H1 (cell line): ENCODE measurements around the gene WNK2. TPM values are rescaled to one million over a fixed set of nuclear protein-coding genes. Genes with fewer than 3 reads are reported as not detected.

Experiments
- CTCF ChIA-PET: fragments of 300-600 bp; sonication (Branson Sonifier 250); formaldehyde crosslinking; loops from one replicate; lab custom pipeline; 2021; ENCODE audit not compliant: partially characterized antibody; lab: Charles Lee
- POLR2A ChIA-PET: fragments of 300-600 bp; sonication (Branson Sonifier 250); formaldehyde crosslinking; loops from one replicate; lab custom pipeline; 2021; ENCODE audit warnings: inconsistent platforms; ENCODE audit not compliant: partially characterized antibody; lab: Charles Lee
- DNase-seq, 2 experiments: peaks; one replicate each; pipeline versions ENCODE4 v3.0.0 to v3.0.0-alpha.2; 2010 to 2022; ENCODE audit warnings: low spot score in 2 of 2, low read depth in 1 of 2, mixed read lengths in 1 of 2
- FAIRE-seq: peaks from 2 replicates; lab custom pipeline; 2011; peaks lifted over from hg19 to GRCh38; lab: Jason Lieb, UNC
- H2AFZ ChIP-seq: 2 replicates; pipeline ENCODE4 v1.8.1; 2012; ENCODE audit warnings: low read length, inconsistent platforms
- H2AK5ac ChIP-seq: 2 replicates; pipeline ENCODE4 v1.6.1; 2013; ENCODE audit warnings: low read depth, low read length
- H2BK120ac ChIP-seq: replicated peaks from 2 replicates; pipeline ENCODE3; 2013; ENCODE audit warnings: low read depth, low read length, inconsistent platforms
- H2BK12ac ChIP-seq: 2 replicates; pipeline ENCODE4 v1.6.1; 2013; ENCODE audit warnings: low read depth, low read length
- H2BK15ac ChIP-seq: 2 replicates; pipeline ENCODE4 v1.6.1; 2013; ENCODE audit warnings: low read length
- H2BK20ac ChIP-seq: 2 replicates; pipeline ENCODE4 v1.6.1; 2013; ENCODE audit warnings: low read length
- H2BK5ac ChIP-seq: 2 replicates; pipeline ENCODE4 v1.6.1; 2013; ENCODE audit warnings: low read depth, low read length
- H3K14ac ChIP-seq: 2 replicates; pipeline ENCODE4 v1.6.1; 2013; ENCODE audit warnings: inconsistent platforms; ENCODE audit not compliant: insufficient read length
- H3K18ac ChIP-seq: 2 replicates; pipeline ENCODE4 v1.6.1; 2013; ENCODE audit warnings: low read length; ENCODE audit errors: extremely low read depth
- H3K23ac ChIP-seq: 2 replicates; pipeline ENCODE4 v1.6.1; 2013; ENCODE audit warnings: inconsistent platforms; ENCODE audit not compliant: insufficient read length
- H3K23me2 ChIP-seq: 2 replicates; pipeline ENCODE4 v1.6.1; 2013; ENCODE audit warnings: low read depth, low read length
- H3K27ac ChIP-seq: 2 replicates; pipeline ENCODE4 v1.6.1; 2011; ENCODE audit warnings: low read depth, low read length, inconsistent platforms
- H3K27me3 ChIP-seq, 4 experiments: replicated peaks in 1 of 4; 1 replicate in 1 of 4; 2 replicates in 3 of 4; pipeline versions ENCODE4 v1.6.1 to v1.8.1; 2011 to 2013; ENCODE audit warnings: low read length in 3 of 4, mild to moderate bottlenecking in 3 of 4, inconsistent platforms in 2 of 4, mixed read lengths in 2 of 4, moderate library complexity in 1 of 4; ENCODE audit not compliant: control insufficient read depth in 3 of 4, insufficient read depth in 3 of 4; ENCODE audit errors: extremely low read depth in 1 of 4
- H3K36me3 ChIP-seq, 4 experiments: 2 replicates each; pipeline versions ENCODE4 v1.6.1 to v1.8.1; 2011 to 2013; ENCODE audit warnings: mild to moderate bottlenecking in 4 of 4, low read length in 3 of 4, moderate library complexity in 2 of 4, control low read depth in 1 of 4, inconsistent platforms in 1 of 4; ENCODE audit not compliant: insufficient read depth in 4 of 4, control insufficient read depth in 2 of 4
- H3K4ac ChIP-seq: replicated peaks from 2 replicates; pipeline ENCODE3; 2013; ENCODE audit warnings: low read length, low read depth, mixed read lengths, inconsistent platforms; ENCODE audit not compliant: insufficient read length
- H3K4me1 ChIP-seq, 4 experiments: replicated peaks in 1 of 4; 1 replicate in 1 of 4; 2 replicates in 3 of 4; pipeline versions ENCODE4 v1.6.1 to v1.8.1; 2011 to 2013; ENCODE audit warnings: low read length in 3 of 4, inconsistent platforms in 2 of 4, mixed read lengths in 1 of 4; ENCODE audit not compliant: insufficient read depth in 4 of 4, control insufficient read depth in 3 of 4
- H3K4me2 ChIP-seq, 2 experiments: 2 replicates each; pipeline versions ENCODE4 v1.6.1 to v1.8.1; 2011 to 2013; ENCODE audit warnings: low read depth in 2 of 2, low read length in 2 of 2, control low read depth in 1 of 2, inconsistent platforms in 1 of 2, mild to moderate bottlenecking in 1 of 2; ENCODE audit not compliant: insufficient read depth in 1 of 2
- H3K4me3 ChIP-seq, 4 experiments: fragments of 200-600, 300-600 bp in 1 of 4; sonication (generic), shearing (Covaris generic), sonication (Bioruptor Twin) in 1 of 4; 2 replicates each; pipeline versions ENCODE4 v1.5.1 to v1.8.1; 2011 to 2016; ENCODE audit warnings: low read length in 4 of 4, low read depth in 3 of 4, control low read depth in 2 of 4, inconsistent platforms in 2 of 4, mild to moderate bottlenecking in 2 of 4, mixed read lengths in 1 of 4, moderate library complexity in 1 of 4; ENCODE audit not compliant: insufficient read depth in 2 of 4; ENCODE audit errors: extremely low read depth in 1 of 4
- H3K56ac ChIP-seq: replicated peaks from 2 replicates; pipeline ENCODE3; 2013; ENCODE audit warnings: low read depth, mild to moderate bottlenecking, mixed read lengths, low read length, inconsistent platforms; ENCODE audit not compliant: insufficient read length
- H3K79me1 ChIP-seq: 2 replicates; pipeline ENCODE4 v1.6.1; 2013; ENCODE audit warnings: low read depth, low read length, control low read depth
- H3K79me2 ChIP-seq, 2 experiments: 2 replicates each; pipeline versions ENCODE4 v1.6.1 to v1.8.1; 2012 to 2013; ENCODE audit warnings: low read length in 2 of 2, mild to moderate bottlenecking in 2 of 2, inconsistent platforms in 1 of 2; ENCODE audit not compliant: insufficient read depth in 2 of 2, control insufficient read depth in 1 of 2
- H3K9ac ChIP-seq, 4 experiments: replicated peaks in 1 of 4; 1 replicate in 1 of 4; 2 replicates in 3 of 4; pipeline versions ENCODE4 v1.6.1 to v1.8.1; 2011 to 2013; ENCODE audit warnings: low read depth in 3 of 4, low read length in 3 of 4, control low read depth in 2 of 4, mild to moderate bottlenecking in 2 of 4, moderate library complexity in 2 of 4, inconsistent platforms in 1 of 4; ENCODE audit errors: extremely low read depth in 1 of 4
- H3K9me3 ChIP-seq, 2 experiments: 2 replicates each; pipeline versions ENCODE4 v1.6.1 to v1.8.1; 2012 to 2013; ENCODE audit warnings: mild to moderate bottlenecking in 2 of 2, moderate library complexity in 2 of 2, control low read depth in 1 of 2, inconsistent platforms in 1 of 2, low read depth in 1 of 2, low read length in 1 of 2, mixed read lengths in 1 of 2; ENCODE audit not compliant: insufficient read depth in 2 of 2
- H4K20me1 ChIP-seq, 2 experiments: replicated peaks in 1 of 2; 2 replicates each; pipeline versions ENCODE3 to v1.8.1; 2011 to 2013; ENCODE audit warnings: inconsistent platforms in 2 of 2, low read length in 2 of 2, mild to moderate bottlenecking in 1 of 2; ENCODE audit not compliant: insufficient read depth in 2 of 2, control insufficient read depth in 1 of 2
- H4K5ac ChIP-seq: 2 replicates; pipeline ENCODE4 v1.6.1; 2013; ENCODE audit warnings: low read length, low read depth, mixed read lengths, inconsistent platforms; ENCODE audit not compliant: insufficient read length
- H4K8ac ChIP-seq: 2 replicates; pipeline ENCODE4 v1.8.0; 2013; ENCODE audit warnings: mild to moderate bottlenecking, moderate library complexity, low read length, inconsistent platforms; ENCODE audit not compliant: insufficient read depth; ENCODE audit errors: extremely low read depth
- H4K91ac ChIP-seq: replicated peaks from 2 replicates; pipeline ENCODE3; 2013; ENCODE audit warnings: low read length, mixed read lengths, inconsistent platforms; ENCODE audit not compliant: insufficient read length
- ASH2L ChIP-seq: fragments of 200-600, 300-600 bp; sonication (generic); IDR thresholded peaks from one replicate; pipeline ENCODE4 v1.7.1; 2017; ENCODE audit warnings: low read length
- CBX5 ChIP-seq: fragments of 300-800, 300-1000 bp; sonication (generic); IDR thresholded peaks from 2 replicates; pipeline ENCODE4 v1.7.1; 2016; ENCODE audit warnings: antibody characterized with exemption, low read length, low read depth
- EZH2 ChIP-seq: fragments of 200-600 bp; sonication (generic); IDR thresholded peaks from 2 replicates; pipeline ENCODE4 v1.7.1; 2012; ENCODE audit warnings: low read depth, mild to moderate bottlenecking, moderate library complexity, low read length, inconsistent platforms; ENCODE audit not compliant: severe bottlenecking
- SP2 ChIP-seq: IDR thresholded peaks from 2 replicates; pipeline ENCODE4 v1.6.1; 2012; ENCODE audit warnings: mild to moderate bottlenecking, low read length, inconsistent platforms
- polyA plus RNA-seq, 7 experiments: library from polyadenylated mRNA; depleted of rRNA in 3 of 7; stranded (reverse) in 5 of 7; unstranded in 2 of 7; fragments of >200 nt in 5 of 7; fragments of 200-250 nt in 2 of 7; gene quantifications; 1 replicate in 5 of 7; 2 replicates in 1 of 7; 4 replicates in 1 of 7; pipeline versions ENCODE4 v1.2.1 to v1.2.3, GENCODE V29; 2011 to 2013; ENCODE audit warnings: missing spikeins in 2 of 7, mixed read lengths in 2 of 7
- total RNA-seq: library from RNA; stranded (reverse); fragmentation: NEBNext Ultra II Directional; extraction: Animal tissue kit (Norgen Biotek cat#: 25700); gene quantifications from 2 replicates; pipeline ENCODE4 v1.2.1, GENCODE V29; 2021

WNK2 gene
- total and polyA plus RNA-seq, 2 of the 8 experiments (the other 6 are each of a cell fraction or from before 2014, with no cell fraction given) = 12.0 to 87.2 TPM

DNA sequence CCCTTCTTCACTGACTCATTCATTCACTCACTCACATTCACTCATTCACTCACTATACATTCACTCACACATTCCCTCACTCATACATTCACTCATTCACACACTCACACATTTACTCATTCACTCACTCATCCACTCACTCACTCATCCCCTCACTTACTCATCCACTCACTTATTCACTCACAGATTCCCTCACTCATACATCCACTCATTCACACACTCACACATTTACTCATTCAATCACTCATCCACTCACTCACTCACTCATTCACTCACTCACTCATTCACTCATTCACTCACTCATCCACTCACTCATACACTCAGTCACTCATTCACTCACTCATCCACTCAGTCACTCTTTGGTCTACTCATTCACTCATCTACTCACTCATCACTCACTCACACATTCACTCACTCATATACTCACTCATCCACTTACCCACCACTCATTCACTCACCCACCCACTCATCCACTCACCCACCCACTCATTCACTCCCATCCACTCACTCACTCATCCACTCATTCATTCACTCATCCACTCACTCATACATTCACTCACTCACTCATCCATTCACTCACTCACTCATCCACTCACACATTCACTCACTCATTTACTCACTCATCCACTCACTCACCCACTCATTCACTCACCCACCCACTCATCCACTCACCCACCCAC lies 27.2 kb downstream of the WNK2 start:
- CTCF ChIA-PET = no interaction called here
- no peaks in the 10 kb centered on the region for H3K27me3 ChIP-seq
- no peak overlapping the region; the same call in 1 of the 2 replicates for H2AK5ac ChIP-seq
- no peak overlapping the region for H3K27ac ChIP-seq
- no peak for DNase-seq
- H3K4ac ChIP-seq = no peak overlapping the region
- H4K20me1 ChIP-seq = peaks cover 0 to 11% of the 10 kb centered on the region in 2 experiments
- H3K4me1 ChIP-seq = peaks cover 0 to 2% (median 0%) of the 10 kb centered on the region in 4 experiments; a peak in 1 of 7 replicates
- H3K56ac ChIP-seq = peak overlapping the region; percentile 74
- no peak overlapping the region for H4K8ac ChIP-seq
- no peak overlapping the region for H2BK5ac ChIP-seq
- no peak overlapping the region for H2BK12ac ChIP-seq
- FAIRE-seq = no peak
- H2BK15ac ChIP-seq = no peak overlapping the region
- H3K23me2 ChIP-seq = peaks cover 14% of the 10 kb centered on the region; the same call in 1 of the 2 replicates
- peaks cover 27% of the 10 kb centered on the region for H3K79me1 ChIP-seq
- H3K4me3 ChIP-seq = no peak overlapping the region
- TF ChIP-seq EZH2 = no peak
- TF ChIP-seq ASH2L = peak; percentile 97
- TF ChIP-seq SP2 = no peak
- no peak for TF ChIP-seq CBX5
- TF ChIP-seq, all 59 proteins: peak for 1
- H3K79me2 ChIP-seq = peaks cover 5 to 24% of the 10 kb centered on the region in 2 experiments; a peak in 3 of 4 replicates
- no peak overlapping the region for H3K9ac ChIP-seq
- H2BK120ac ChIP-seq = no peak overlapping the region
- H3K18ac ChIP-seq = no peak overlapping the region
- H3K4me2 ChIP-seq = no peak overlapping the region
- POLR2A ChIA-PET = no interaction called here
- H4K91ac ChIP-seq = no peak overlapping the region
- H2BK20ac ChIP-seq = no peak overlapping the region
- H3K36me3 ChIP-seq = no peaks in the 10 kb centered on the region; a peak in 1 of 8 replicates
- no peak overlapping the region for H4K5ac ChIP-seq
- H3K23ac ChIP-seq = no peak overlapping the region
- no peak overlapping the region for H3K14ac ChIP-seq
- H3K9me3 ChIP-seq = peaks cover 0 to 4% of the 10 kb centered on the region in 2 experiments; a peak in 2 of 4 replicates
- H2AFZ ChIP-seq = no peak overlapping the region
